GM19395 (cell line): ENCODE results near the gene RASSF8.
A peak's percentile ranks its signal among the peaks of the same experiment; 100 is the strongest.

Experiments
- ATAC-seq: cut with Tn5 transposase; IDR thresholded peaks from one replicate; pipeline ENCODE4 v1.9.1; 2021; ENCODE audit warnings: mild to moderate bottlenecking, moderate library complexity; ENCODE audit not compliant: unreplicated experiment

Gene RASSF8

GRCh38 chr12:26100666-26101349, 142.3 kb downstream of the RASSF8 start:
- ATAC-seq: no peak

DNA sequence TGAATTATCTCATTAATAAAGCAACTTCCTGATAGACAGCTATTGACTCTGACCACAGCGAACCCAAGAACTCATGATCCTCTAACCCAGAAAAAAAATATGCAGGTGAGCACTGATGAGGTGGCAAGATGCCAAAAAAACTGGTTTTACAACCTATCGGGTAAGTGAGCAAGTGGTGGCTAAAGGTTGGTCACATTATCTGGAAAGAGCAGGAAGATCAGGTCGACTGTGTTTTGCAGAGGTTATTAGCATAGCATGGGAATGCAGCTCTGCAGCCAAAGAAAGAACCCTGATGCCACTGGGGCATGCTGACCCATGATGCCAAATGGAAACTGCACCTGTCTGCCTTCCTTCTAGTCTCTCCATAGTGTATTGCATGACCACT, 142.9 kb downstream of the RASSF8 start:
- ATAC-seq: no peak

DNA sequence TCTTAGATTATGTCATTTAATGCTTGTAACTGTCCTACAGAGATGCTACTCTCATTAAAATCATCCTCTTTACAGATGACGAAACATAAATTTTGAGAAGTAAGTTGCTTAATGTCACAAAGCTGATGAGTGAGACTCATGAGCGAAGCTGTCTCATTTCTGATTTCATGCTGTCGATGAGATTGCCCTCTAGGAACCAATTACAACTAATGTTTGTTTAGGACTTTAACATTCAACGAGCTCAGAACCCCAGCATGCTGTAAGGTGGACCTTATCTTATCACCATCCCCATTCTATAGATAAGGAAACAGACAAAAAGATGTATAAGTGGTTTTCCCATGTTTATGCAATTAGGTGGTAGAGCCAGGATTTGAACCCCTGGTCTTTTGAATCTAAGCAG, 143.3 kb downstream of the RASSF8 start:
- ATAC-seq: no peak

GRCh38 chr12:26102953-26103352, 144.5 kb downstream of the RASSF8 start:
- ATAC-seq: no peak

DNA sequence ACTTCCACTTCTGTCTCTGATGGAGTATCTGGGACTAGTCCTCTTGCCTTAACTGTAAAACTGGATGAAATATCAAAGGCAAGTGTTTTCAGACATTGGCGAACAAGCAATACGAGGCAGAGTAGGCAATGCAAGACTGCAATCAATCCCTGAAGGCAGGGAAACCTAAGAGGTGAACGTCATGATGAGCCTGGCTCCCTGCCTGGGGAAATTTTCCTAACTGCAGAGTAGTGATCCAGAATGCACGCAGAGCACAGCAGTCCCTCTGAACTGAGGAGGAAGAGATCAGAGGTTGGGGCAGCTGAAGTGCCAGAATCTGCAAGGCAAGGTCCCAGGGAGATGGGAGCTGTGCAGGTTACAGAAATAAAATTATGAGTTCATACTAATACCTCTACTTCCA, 147.9 kb downstream of the RASSF8 start:
- ATAC-seq: no peak

GRCh38 chr12:26108915-26109314, 150.4 kb downstream of the RASSF8 start:
- ATAC-seq: no peak

DNA sequence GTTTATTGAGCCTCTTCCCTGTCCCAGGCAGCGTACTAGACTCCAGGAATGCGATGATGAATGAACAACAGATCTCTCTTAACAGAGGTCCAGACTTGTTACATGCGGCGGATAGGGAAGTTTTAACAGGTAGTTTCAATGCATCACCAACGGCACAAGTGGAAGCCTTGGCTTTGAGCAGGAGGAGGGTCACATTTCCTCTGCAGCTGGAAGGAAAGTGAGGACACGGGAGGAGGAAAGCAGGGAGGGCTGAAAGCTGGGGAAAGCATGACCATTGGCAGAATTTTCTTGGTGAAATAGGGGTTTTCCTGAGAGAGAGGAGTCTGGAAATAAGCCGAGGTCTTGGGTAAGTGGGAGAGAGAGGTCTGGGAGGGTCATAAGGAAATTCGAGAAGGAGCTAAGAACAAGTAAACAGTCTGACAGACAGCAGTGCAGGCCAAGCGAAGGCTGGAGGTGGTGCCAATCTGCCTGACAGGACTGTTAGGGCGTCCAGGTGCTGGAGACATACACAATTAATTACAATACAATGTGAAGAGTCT, 150.9 kb downstream of the RASSF8 start:
- ATAC-seq: no peak

GRCh38 chr12:26112232-26112631, 153.8 kb downstream of the RASSF8 start:
- ATAC-seq: no peak

DNA sequence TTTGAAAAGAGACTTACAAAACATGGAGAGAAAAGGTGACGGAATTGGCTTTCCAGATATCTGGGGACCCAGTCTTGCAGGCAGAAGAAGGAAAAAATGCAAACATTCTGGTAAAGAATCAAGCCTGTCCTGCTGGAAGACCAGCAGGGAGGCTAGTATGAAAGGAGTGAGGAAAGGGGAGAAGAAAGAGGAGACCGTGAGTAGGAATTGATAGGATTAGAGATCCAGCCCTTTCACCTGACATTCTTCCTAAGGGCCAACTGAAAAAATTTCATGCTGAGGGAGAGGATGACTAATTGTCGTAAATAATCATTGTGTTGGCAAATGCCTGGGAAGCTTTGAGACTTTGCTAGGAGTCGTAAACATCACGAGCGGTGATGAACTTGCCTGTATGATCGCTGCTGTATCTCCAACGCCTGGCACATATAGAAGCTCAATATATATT, 154.2 kb downstream of the RASSF8 start:
- ATAC-seq: no peak

GRCh38 chr12:26113181-26113654, 154.7 kb downstream of the RASSF8 start:
- no peak for ATAC-seq

- ATAC-seq: peak; percentile 80
These were observed 155.6 kb downstream of the RASSF8 start for GRCh38 chr12:26113853-26114719.

DNA sequence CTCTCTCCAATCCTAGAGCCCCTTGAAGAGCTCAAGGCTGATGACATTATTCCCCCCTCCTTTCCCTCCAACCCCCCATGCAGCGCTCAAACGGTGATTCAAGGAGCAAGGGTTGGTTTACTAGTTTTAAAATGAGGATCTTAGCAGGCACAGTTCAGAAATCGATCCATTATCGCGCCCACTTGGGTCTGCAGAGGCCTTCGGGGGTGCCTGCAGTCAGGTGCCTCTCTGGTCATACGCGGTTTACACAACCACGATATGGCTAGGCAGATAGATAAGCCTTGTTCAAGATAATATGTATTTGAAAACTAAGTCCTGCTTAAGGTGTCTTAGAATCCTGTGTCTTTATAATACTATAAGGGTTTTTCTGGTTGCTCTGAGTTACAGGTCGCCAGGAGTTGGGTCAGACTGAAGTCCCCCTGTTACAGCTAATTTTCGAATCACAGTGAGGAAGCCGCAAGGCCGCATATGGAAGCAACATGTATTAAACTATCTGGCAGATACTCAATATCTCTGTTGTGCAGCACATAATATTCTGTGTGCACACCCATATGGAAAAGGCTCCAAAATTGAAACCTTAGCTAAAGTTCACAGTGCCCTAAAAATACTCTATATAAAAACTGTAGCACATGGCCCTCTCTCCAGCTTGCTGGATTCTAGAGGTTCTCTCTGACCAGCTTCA, 156.4 kb downstream of the RASSF8 start:
- ATAC-seq: no peak

DNA sequence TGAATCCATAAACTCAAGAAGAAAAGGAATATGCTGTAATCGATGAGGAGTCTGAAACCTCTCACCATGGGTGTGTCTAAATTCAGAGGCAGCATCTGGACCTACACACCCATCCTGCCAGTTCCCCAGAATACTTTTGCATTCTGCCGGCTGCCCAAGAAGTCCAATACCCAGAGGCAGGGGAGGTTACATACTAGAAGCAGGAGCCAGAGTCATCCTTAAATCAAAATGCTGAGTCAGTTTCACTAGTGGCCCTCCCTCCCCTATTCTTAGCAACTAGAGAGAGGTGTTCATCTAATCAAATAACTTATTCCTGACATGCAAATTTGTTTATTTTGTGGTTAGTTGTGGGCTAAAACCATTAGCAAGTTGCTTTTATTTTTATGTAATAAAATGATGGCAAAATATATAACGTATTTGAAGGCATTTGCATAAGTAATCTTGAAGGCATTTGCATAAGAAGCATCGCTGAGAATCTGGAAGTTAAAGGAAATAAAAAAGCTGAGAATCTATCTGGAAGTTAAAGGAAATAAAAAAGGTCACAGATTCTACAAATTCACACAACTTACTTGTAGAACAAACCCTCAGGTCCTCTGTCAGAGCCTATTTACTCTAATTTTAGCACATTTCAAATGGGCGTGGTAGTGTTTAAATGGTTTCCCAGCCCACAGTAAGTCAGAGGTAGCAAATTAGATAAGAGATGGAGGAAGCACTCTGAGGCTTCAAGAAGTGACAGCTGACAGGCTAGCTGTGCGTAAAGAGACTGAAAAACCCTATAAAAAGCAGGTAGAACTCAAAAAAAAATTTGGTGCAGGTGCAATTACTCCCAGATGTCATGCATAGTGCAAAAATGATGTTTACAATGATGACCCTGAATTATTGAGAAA, 158.6 kb downstream of the RASSF8 start:
- ATAC-seq: no peak

DNA sequence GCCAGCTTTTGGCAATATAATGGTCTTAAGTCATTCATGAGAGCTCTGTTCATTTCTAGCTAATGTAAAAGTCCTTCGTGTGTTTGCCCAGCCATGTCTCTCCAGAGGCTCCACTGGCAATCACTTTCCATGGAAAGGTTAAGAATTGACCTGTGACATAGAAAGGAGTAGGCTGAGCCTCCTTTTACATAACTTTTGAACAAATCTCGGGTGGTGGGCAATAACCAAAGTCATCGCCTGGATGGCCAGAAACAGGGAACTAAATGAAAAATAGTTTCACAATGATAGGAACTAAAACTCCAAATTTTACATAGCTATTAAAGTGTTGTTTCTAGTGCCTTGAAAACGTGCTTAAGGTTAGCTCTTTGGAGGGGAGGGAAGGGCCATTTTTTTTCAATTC, 159.8 kb downstream of the RASSF8 start:
- no peak for ATAC-seq

GRCh38 chr12:26119391-26119989, 161.0 kb downstream of the RASSF8 start:
- no peak for ATAC-seq

DNA sequence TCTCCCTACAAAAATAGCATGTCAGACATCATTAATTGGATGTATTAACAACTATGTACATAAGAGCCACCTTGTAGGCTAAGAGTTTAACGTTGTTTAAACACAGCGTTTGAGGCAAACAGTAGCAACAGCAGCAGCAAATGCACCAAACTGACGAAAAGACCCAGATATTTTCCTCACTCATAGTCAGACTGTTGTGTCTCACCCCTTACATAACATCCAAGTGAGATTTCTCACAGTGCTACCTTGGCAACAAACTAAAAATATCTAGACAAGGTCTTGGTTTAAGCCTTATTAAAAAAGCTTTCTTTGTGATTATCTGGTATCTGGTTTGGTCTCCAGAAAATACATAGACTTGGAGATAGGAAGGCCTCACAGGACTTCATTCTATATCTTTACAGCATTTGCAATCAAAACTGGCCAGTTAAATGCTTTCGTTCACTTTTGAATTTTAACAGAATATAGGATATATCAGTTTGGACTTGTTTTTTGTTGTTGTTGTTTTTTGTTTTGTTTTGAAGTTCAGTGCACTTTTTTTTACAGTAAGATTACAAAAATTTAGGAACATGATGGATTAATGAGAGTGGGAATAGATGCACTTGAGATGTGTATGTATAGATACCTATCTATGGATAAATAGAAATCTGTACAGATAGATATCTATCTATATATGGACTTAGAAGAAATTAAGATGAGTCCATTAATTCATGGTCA, 162.2 kb downstream of the RASSF8 start:
- ATAC-seq: no peak

- ATAC-seq: no peak
These were observed 163.0 kb downstream of the RASSF8 start for GRCh38 chr12:26121323-26122060.

DNA sequence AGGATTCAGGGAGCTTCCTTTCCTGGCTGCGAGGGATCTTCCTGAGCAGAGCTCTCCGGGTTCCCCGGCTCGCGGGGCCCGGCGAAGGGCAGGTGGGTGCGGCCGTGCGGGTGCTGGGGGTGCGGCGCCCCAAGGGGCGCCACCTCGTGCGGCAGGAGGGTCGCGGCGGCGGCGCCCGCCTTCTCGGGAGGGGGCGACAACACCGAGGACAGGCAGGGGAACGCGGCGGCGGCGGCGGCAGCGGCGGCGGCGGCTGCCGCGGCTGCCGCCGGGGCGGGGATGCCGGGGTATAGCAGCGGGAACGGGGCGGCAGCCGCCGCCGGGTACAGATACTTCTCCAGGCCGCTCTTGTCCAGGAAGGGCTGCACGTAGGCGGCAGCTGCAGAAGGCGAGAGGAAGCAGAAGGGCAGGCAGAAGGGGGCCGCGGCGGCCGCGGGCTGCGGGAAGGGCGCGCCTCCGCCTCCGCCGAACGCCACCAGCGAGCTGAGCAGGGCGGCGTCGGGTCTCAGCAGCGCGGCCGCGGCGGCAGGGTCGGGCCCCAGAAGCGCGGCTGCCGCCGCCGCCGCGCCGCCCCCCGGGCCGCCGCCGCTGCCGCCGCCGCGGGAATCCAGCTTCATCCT, 163.7 kb downstream of the RASSF8 start:
- no peak for ATAC-seq
